ENCODE results near the gene TBC1D8.
A peak's percentile ranks its signal among the peaks of the same experiment; 100 is the strongest.

TBC1D8 gene

GRCh38 chr2:101151146-101151858 is at the start of gene TBC1D8:
Gene TBC1D8, minus strand, starts transcription at chr2:101151382. Its CDS starts 129 bp downstream, at chr2:101151253.
- peaks cover 47% of the 10 kb centered on the region for H3K27me3 Mint-ChIP-seq
- peak within 1 kb of the TSS; percentile 75 for H3K4me3 Mint-ChIP-seq
- H3K4me1 Mint-ChIP-seq (ENCODE audit: low read depth) = peaks cover 25% of the 10 kb centered on the region
- no peaks in the 10 kb centered on the region for H3K36me3 Mint-ChIP-seq (ENCODE audit: low read depth)
- no peaks in the 10 kb centered on the region for H3K9me3 Mint-ChIP-seq
- no peak within 1 kb of the TSS for H3K27ac Mint-ChIP-seq

DNA sequence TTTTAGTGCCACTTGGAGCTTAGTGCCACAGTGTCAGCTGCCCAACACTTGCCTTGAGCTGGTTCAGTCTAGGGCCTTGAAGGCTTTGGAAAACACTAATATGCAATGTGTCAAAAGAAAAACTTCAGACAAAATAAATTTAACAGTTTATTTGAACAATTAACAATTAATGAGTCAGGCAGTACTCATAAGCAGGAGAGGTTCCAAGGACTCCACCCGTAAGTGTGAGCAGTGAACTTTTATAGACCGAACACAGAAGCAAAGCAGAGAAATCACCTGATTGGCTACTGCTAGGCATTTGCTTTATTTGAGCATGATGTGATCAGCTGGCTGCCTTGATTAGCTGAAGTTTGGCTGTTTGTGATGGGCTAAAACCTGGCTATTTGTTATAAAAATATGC is 49.5 kb upstream of the TBC1D8 start:
- Mint-ChIP-seq H3K27me3 (no peaks in the 10 kb centered on the region), H3K9me3 (no peaks in the 10 kb centered on the region), H3K36me3 (ENCODE audit: low read depth) (no peaks in the 10 kb centered on the region), H3K27ac (no peak overlapping the region), H3K4me3 (no peak overlapping the region), H3K4me1 (ENCODE audit: low read depth) (peaks cover 9% of the 10 kb centered on the region)

DNA sequence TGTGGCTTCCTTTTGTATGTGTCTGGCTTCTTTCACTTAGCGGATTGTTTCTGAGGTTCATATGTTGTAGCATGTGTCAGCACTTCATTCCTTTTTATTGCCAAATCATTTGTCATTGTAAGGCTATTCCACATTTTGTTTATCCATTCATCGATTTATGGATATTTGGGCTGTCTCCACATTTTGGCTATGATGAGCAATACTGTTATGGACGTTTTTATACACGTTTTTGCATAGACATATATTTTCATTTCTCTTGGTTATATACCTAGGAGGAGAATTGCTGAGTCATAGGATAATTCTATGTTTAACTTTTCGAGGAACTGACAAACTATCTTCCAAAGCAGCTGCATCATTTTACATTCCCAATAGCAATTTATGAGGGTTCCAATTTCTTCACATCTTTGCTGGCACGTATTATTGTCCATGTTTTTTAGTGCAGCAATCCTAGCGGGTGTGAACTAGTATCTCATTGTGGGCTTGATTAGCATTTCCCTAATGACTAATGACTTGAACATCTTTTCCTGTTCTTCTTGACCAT is 48.1 kb upstream of the TBC1D8 start:
- Mint-ChIP-seq H3K27me3 (no peaks in the 10 kb centered on the region), H3K27ac (no peak overlapping the region), H3K9me3 (no peaks in the 10 kb centered on the region), H3K4me3 (no peak overlapping the region), H3K4me1 (ENCODE audit: low read depth) (no peaks in the 10 kb centered on the region), H3K36me3 (ENCODE audit: low read depth) (no peaks in the 10 kb centered on the region)

- Mint-ChIP-seq H3K27me3 (no peaks in the 10 kb centered on the region), H3K4me3 (no peak overlapping the region), H3K4me1 (ENCODE audit: low read depth) (no peaks in the 10 kb centered on the region), H3K36me3 (ENCODE audit: low read depth) (no peaks in the 10 kb centered on the region), H3K9me3 (no peaks in the 10 kb centered on the region), H3K27ac (no peak overlapping the region)
Observed at GRCh38 chr2:101197814-101198213, 46.6 kb upstream of the TBC1D8 start.

GRCh38 chr2:101197215-101197745 is 46.1 kb upstream of the TBC1D8 start:
- Mint-ChIP-seq H3K36me3 (ENCODE audit: low read depth) (no peaks in the 10 kb centered on the region), H3K27me3 (no peaks in the 10 kb centered on the region), H3K4me1 (ENCODE audit: low read depth) (no peaks in the 10 kb centered on the region), H3K9me3 (no peaks in the 10 kb centered on the region), H3K27ac (no peak overlapping the region), H3K4me3 (no peak overlapping the region)

- no peaks in the 10 kb centered on the region for H3K4me1 Mint-ChIP-seq (ENCODE audit: low read depth)
- no peaks in the 10 kb centered on the region for H3K27me3 Mint-ChIP-seq
- no peak overlapping the region for H3K27ac Mint-ChIP-seq
- no peaks in the 10 kb centered on the region for H3K36me3 Mint-ChIP-seq (ENCODE audit: low read depth)
- H3K4me3 Mint-ChIP-seq = no peak overlapping the region
- no peaks in the 10 kb centered on the region for H3K9me3 Mint-ChIP-seq
Observed at GRCh38 chr2:101195871-101196661, 44.9 kb upstream of the TBC1D8 start.

- H3K4me3 Mint-ChIP-seq = no peak overlapping the region
- H3K27me3 Mint-ChIP-seq = peaks cover 6% of the 10 kb centered on the region
- H3K4me1 Mint-ChIP-seq (ENCODE audit: low read depth) = no peaks in the 10 kb centered on the region
- H3K27ac Mint-ChIP-seq = no peak overlapping the region
- H3K9me3 Mint-ChIP-seq = peaks cover 3% of the 10 kb centered on the region
- no peaks in the 10 kb centered on the region for H3K36me3 Mint-ChIP-seq (ENCODE audit: low read depth)
Observed at GRCh38 chr2:101193033-101193626, 41.9 kb upstream of the TBC1D8 start.

DNA sequence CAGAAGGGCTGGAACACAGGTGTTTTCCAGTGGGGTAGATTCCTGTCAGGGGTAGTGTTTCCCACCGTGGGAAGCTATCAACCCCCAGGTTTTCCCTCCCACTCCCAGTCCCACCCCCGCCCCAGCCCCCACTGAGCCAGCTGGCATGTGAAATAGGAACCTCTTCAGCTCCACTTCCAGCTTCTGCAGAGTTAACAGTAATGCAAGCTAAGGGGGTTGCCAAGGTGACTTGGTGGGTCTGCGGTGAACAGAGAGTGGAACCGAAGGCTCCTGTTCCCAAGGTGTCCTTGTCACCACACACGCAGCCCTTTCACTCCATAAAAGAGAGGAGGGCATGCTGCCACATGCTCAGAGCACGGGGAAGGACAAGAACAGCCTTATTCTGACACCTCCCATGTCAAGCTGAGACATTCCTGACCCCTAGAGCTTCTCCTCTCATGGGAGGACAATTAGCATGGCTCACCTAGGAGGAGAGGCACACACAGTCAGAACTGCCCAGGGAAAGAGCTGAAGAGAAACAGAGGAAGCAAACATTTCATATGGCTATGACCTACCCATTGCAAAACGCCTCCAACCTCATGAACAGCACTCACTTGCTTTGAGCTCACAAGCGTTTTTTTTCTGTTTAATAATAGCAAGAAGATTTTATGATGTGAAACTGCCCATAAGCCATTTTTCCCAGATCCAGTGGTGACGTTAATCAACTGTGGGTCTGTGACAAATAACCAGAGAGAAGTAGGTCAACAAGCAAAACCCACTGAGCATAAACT is 39.8 kb upstream of the TBC1D8 start:
- Mint-ChIP-seq H3K27me3 (peaks cover 6% of the 10 kb centered on the region), H3K4me1 (ENCODE audit: low read depth) (no peaks in the 10 kb centered on the region)

DNA sequence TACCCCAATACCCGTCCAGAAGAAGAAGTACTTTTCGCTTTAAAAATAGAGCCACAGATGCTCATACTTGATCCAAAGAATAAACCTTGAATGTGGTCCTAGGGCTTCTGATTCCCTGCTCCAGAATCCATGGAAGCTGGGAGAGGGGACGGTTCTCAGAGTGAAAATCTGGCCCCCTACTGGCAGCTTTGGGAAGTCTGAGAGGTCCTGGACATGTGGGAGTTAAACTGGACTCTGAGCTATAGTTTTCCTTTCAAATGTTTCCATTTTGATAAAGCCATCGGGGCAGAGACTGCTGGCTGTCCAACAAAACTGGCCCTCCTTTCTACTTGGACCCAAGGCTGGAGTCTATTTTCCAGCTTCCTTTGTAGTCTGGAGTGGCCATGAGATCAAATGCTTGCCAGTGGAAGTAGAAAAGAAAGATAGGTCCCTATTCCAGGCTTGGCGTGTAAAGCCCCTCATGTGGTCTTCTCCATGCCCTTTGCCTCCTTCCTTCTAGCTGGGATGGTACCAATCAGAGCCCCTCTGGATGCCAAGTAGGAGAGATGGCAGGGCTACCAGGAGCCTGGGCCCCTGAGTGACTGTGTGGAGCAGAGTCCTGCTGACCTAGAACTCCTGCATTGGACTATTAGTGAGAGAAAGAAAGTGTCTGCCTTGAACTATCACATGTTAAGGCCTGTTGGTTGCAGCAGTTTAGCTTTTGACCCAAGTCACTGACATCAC is 37.7 kb upstream of the TBC1D8 start:
- Mint-ChIP-seq H3K36me3 (ENCODE audit: low read depth) (no peaks in the 10 kb centered on the region), H3K27me3 (peaks cover 6% of the 10 kb centered on the region), H3K27ac (no peak overlapping the region), H3K4me3 (no peak overlapping the region), H3K4me1 (ENCODE audit: low read depth) (no peaks in the 10 kb centered on the region), H3K9me3 (peaks cover 7% of the 10 kb centered on the region)

More for the DNA sequence above, 39.8 kb upstream of the TBC1D8 start:
- H3K4me3 Mint-ChIP-seq = no peak overlapping the region
- no peak overlapping the region for H3K27ac Mint-ChIP-seq
- peaks cover 7% of the 10 kb centered on the region for H3K9me3 Mint-ChIP-seq
- no peaks in the 10 kb centered on the region for H3K36me3 Mint-ChIP-seq (ENCODE audit: low read depth)

DNA sequence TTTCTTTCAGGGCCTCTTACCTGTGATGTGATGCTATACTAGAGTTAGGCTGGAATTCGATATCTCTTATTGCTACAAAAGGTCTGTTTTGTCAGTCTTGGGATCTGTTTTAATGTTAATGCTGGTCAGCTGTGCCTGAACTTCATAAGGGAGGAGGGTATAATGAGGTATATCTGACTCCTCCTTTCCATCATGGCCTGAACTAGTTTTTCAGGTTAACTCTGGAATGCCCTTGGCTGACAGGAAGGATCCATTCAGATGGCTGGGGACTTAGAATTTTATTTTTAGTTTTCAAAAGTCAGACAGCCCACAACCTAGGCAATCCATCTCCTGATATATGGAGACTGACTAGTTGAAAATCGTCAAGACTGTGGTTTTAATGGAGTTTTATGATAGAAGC is 35.9 kb upstream of the TBC1D8 start:
- Mint-ChIP-seq H3K27me3 (peaks cover 6% of the 10 kb centered on the region), H3K4me1 (ENCODE audit: low read depth) (no peaks in the 10 kb centered on the region), H3K4me3 (no peak overlapping the region), H3K9me3 (peaks cover 7% of the 10 kb centered on the region), H3K27ac (no peak overlapping the region), H3K36me3 (ENCODE audit: low read depth) (no peaks in the 10 kb centered on the region)

GRCh38 chr2:101185656-101186055 is 34.5 kb upstream of the TBC1D8 start:
- Mint-ChIP-seq H3K27ac (no peak overlapping the region), H3K36me3 (ENCODE audit: low read depth) (no peaks in the 10 kb centered on the region), H3K27me3 (peaks cover 6% of the 10 kb centered on the region), H3K4me3 (no peak overlapping the region), H3K9me3 (peaks cover 7% of the 10 kb centered on the region), H3K4me1 (ENCODE audit: low read depth) (no peaks in the 10 kb centered on the region)

DNA sequence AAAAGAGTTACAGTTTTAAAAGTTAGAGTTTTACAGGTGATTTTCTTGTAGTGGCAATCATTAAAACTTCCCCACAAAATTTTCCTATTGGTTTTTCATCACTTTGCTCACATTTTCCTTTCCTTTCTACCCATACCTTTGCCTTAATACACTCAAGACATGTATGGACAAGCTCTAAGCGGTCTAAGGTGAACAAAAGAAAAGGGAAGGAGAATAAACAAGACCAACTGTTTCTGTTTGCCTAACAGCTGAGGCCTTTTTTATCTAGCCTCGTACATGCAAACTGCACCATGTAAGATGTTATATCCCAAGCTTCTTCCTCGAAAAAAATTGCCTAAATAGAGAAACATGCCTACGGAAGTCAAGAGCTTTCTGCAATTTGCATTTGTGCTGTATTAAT is 33.9 kb upstream of the TBC1D8 start:
- H3K27me3 Mint-ChIP-seq = peaks cover 6% of the 10 kb centered on the region
- H3K4me1 Mint-ChIP-seq (ENCODE audit: low read depth) = no peaks in the 10 kb centered on the region
- H3K27ac Mint-ChIP-seq = no peak overlapping the region
- H3K4me3 Mint-ChIP-seq = no peak overlapping the region
- H3K36me3 Mint-ChIP-seq (ENCODE audit: low read depth) = no peaks in the 10 kb centered on the region
- peaks cover 7% of the 10 kb centered on the region for H3K9me3 Mint-ChIP-seq

GRCh38 chr2:101179982-101180381 is 28.8 kb upstream of the TBC1D8 start:
- H3K27me3 Mint-ChIP-seq = no peaks in the 10 kb centered on the region
- H3K9me3 Mint-ChIP-seq = no peaks in the 10 kb centered on the region
- H3K27ac Mint-ChIP-seq = no peak overlapping the region
- no peaks in the 10 kb centered on the region for H3K36me3 Mint-ChIP-seq (ENCODE audit: low read depth)
- H3K4me1 Mint-ChIP-seq (ENCODE audit: low read depth) = peaks cover 3% of the 10 kb centered on the region
- no peak overlapping the region for H3K4me3 Mint-ChIP-seq

DNA sequence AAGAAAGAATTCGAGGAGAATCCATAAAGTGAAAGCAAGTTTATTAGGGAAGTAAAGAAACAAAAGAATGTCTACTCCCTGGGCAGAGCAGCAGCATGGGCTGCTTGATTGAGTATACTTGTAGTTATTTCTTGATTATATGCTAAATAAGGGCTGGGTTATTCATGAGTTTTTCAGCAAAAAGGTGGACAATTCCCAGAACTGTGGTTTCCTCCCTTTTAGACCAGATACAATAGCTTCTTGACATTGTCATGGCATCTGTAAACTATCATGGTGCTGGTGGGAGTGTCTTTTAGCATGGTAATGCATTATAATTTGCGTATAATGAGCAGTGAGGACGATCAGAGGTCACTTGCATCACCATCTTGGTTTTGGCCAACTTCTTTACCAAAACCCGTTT is 25.6 kb upstream of the TBC1D8 start:
- no peak overlapping the region for H3K27ac Mint-ChIP-seq
- H3K4me3 Mint-ChIP-seq = no peak overlapping the region
- no peaks in the 10 kb centered on the region for H3K27me3 Mint-ChIP-seq
- H3K4me1 Mint-ChIP-seq (ENCODE audit: low read depth) = peaks cover 24% of the 10 kb centered on the region
- H3K9me3 Mint-ChIP-seq = peaks cover 7% of the 10 kb centered on the region
- H3K36me3 Mint-ChIP-seq (ENCODE audit: low read depth) = peaks cover 5% of the 10 kb centered on the region
